Testis (tissue), 2 donors: ENCODE measurements around the gene GPRC5C.

ENCODE experiments used
- POLR2A ChIP-seq: fragments of 450-650 bp; IDR thresholded peaks from one replicate; pipeline ENCODE4 v1.6.1; 2017; ENCODE audit warnings: antibody characterized with exemption, mild to moderate bottlenecking, moderate library complexity
- TF ChIP-seq, protein P1 (sequence below), 3 experiments: fragments of 450-650 bp in 2 of 3; fragments of 200-600 bp in 1 of 3; sonication (generic) in 1 of 3; IDR thresholded peaks; one replicate each; pipeline ENCODE4 v1.5.1; 2016 to 2019; ENCODE audit warnings: antibody characterized with exemption in 3 of 3, mild to moderate bottlenecking in 2 of 3, moderate library complexity in 1 of 3

DNA sequence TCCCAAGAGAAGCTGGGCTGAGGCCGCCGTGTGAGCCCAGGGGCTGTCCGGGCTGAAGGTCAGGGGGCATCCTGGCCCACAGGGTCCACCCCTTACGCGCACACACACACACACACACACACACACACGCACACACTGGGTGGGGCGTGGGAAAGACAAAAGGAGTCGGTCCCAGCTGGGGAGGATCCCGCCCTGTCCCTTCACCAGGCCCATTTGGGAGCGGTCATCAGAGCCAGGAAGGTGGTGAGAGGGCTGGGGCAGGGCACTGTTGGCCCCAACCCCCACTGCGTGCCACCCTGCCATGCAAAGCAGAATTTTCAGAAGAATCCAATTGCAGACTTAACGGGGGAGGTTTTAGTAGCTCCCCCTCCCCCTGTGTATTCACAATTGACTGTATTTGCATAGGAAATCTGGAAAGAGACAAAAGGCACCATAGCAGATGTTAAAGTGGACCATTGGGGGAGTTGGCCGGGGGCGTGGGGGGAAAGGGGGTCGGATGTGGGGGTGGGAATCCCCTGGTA, 23.2 kb downstream of the GPRC5C start:
- TF ChIP-seq, protein P1, sequence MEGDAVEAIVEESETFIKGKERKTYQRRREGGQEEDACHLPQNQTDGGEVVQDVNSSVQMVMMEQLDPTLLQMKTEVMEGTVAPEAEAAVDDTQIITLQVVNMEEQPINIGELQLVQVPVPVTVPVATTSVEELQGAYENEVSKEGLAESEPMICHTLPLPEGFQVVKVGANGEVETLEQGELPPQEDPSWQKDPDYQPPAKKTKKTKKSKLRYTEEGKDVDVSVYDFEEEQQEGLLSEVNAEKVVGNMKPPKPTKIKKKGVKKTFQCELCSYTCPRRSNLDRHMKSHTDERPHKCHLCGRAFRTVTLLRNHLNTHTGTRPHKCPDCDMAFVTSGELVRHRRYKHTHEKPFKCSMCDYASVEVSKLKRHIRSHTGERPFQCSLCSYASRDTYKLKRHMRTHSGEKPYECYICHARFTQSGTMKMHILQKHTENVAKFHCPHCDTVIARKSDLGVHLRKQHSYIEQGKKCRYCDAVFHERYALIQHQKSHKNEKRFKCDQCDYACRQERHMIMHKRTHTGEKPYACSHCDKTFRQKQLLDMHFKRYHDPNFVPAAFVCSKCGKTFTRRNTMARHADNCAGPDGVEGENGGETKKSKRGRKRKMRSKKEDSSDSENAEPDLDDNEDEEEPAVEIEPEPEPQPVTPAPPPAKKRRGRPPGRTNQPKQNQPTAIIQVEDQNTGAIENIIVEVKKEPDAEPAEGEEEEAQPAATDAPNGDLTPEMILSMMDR (IDR thresholded peaks at IDR 0.05), result no peak
- TF ChIP-seq POLR2A, result no peak
